Nephron progenitor cell (in vitro differentiated cells): ENCODE measurements around the gene FUS.
"Not testable (repeated sequence)": the region's sequence is repeated elsewhere in the genome, so short reads cannot be mapped to it uniquely, and the experiment has no call there.

Source experiments
- DNase-seq: peaks from one replicate; pipeline ENCODE4 v3.0.0; 2021
- H3K27ac Mint-ChIP-seq: 2 replicates; pipeline ENCODE4 v1.8.0; 2021; ENCODE audit warnings: mild to moderate bottlenecking, moderate library complexity, mixed read lengths
- H3K27me3 Mint-ChIP-seq: 2 replicates; pipeline ENCODE4 v1.8.0; 2021; ENCODE audit warnings: mild to moderate bottlenecking, low read depth, mixed read lengths; ENCODE audit not compliant: poor library complexity
- H3K36me3 Mint-ChIP-seq: 2 replicates; pipeline ENCODE4 v1.8.0; 2021; ENCODE audit warnings: low read depth, mixed read lengths
- H3K4me1 Mint-ChIP-seq: 2 replicates; pipeline ENCODE4 v1.8.0; 2021; ENCODE audit warnings: mixed read lengths
- H3K4me3 Mint-ChIP-seq: 2 replicates; pipeline ENCODE4 v1.8.0; 2021; ENCODE audit warnings: mild to moderate bottlenecking, moderate library complexity, mixed read lengths
- H3K9me3 Mint-ChIP-seq: 2 replicates; pipeline ENCODE4 v1.8.0; 2021; ENCODE audit warnings: mild to moderate bottlenecking, moderate library complexity, mixed read lengths
- TF ChIP-seq, protein P1 (sequence below): fragments of 200-600 bp; sonication (generic); IDR thresholded peaks from 2 replicates; pipeline ENCODE4 v1.5.0; 2021; ENCODE audit warnings: antibody characterized with exemption

Gene FUS

DNA sequence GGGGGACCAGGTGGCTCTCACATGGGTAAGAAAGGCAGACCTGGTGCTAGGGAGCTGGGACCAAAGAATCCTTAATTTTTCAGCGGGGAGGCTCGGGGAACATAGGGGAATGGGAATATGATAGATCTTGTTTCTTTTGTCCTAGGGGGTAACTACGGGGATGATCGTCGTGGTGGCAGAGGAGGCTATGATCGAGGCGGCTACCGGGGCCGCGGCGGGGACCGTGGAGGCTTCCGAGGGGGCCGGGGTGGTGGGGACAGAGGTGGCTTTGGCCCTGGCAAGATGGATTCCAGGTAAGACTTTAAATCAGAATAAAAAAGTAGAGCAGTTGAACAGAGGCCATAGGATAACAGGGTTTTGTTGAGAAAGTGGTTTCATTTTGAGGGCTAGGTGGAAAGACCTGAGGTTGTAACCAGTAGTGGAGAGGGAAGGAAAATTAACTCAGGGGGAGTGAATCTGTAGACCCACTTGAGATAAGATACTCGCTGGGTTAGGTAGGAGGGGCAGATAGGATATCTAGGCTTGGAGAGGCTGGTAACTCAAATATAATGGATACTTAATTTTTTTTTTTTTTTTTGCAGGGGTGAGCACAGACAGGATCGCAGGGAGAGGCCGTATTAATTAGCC, 11.0 kb downstream of the FUS start:
- TF ChIP-seq, protein P1, sequence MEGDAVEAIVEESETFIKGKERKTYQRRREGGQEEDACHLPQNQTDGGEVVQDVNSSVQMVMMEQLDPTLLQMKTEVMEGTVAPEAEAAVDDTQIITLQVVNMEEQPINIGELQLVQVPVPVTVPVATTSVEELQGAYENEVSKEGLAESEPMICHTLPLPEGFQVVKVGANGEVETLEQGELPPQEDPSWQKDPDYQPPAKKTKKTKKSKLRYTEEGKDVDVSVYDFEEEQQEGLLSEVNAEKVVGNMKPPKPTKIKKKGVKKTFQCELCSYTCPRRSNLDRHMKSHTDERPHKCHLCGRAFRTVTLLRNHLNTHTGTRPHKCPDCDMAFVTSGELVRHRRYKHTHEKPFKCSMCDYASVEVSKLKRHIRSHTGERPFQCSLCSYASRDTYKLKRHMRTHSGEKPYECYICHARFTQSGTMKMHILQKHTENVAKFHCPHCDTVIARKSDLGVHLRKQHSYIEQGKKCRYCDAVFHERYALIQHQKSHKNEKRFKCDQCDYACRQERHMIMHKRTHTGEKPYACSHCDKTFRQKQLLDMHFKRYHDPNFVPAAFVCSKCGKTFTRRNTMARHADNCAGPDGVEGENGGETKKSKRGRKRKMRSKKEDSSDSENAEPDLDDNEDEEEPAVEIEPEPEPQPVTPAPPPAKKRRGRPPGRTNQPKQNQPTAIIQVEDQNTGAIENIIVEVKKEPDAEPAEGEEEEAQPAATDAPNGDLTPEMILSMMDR, result no peak
- no peaks in the 10 kb centered on the region for H3K27me3 Mint-ChIP-seq
- H3K4me1 Mint-ChIP-seq, result peaks cover 21% of the 10 kb centered on the region
- H3K4me3 Mint-ChIP-seq, result no peak overlapping the region
- peak overlapping the region; percentile 78 for H3K27ac Mint-ChIP-seq
- peaks cover 95% of the 10 kb centered on the region for H3K36me3 Mint-ChIP-seq
- no peak for DNase-seq
- no peaks in the 10 kb centered on the region for H3K9me3 Mint-ChIP-seq

DNA sequence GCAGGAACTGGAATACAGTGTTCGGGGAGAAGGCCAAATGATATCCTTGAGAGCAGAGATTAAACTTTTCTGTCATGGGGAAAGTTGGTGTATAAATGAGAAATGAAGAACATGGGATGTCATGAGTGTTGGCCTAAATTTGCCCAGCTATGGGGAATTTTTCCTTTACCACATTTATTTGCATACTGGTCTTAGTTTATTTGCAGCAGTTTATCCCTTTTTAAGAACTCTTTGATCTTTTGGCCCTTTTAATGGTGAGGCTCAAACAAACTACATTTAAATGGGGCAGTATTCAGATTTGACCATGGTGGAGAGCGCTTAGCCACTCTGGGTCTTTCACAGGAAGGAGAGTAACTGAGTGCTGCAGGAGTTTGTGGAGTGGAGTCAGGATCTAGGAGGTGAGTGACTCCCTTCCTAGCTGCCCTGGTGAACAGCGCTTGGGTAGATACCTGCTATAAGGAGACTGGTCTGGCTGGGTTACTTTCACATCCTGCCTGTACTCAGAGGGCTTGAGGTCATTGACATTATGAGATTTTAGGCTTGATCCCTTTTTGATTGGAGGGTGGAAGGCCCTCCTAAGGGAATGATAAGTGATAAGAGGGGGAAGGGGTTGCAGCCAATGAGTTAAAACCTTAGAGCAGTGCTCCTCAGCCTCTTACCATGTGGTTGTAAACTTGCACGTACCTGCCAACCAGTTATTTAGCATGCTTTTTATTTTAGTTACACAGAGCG, 11.9 kb downstream of the FUS start:
- Mint-ChIP-seq H3K27ac (no peak overlapping the region), H3K36me3 (peaks cover 92% of the 10 kb centered on the region), H3K4me3 (no peak overlapping the region), H3K27me3 (no peaks in the 10 kb centered on the region), H3K4me1 (peaks cover 11% of the 10 kb centered on the region), H3K9me3 (no peaks in the 10 kb centered on the region)
- TF ChIP-seq, protein P1, result no peak
- DNase-seq, result no peak

DNA sequence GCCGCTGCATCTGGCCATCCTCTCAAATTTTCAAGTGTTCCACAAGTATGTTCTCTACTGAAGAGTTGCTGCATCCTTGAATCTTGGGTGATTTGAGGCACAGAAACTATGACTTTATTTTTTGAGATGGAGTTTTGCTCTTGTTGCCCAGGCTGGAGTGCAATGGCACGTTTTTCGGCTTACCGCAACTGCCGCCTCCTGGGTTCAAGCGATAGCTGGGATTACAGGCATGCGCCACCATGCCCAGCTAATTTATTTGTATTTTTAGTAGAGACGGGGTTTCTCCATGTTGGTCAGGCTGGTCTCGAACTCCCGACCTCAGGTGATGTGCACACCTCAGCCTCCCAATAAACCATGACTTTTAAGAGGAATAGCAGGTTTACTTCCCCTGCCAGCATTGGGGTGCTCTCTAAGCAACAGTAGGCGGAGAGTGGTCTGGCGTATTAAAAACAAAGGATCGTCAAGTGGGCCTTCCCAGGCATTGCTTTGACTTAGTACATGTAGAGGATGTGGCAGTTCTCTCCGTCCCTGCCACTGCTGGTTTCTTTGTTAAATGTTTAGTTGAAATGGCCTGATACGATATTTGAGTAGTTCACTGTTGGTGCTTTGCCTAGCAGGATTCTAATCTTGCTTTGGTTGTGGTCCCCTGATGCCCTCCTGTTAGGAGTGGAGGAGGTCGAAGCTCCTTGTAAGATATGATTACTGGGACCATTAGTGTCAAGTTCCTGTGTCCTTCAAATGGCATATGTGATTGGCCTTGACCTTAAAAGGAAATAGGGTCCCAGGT, 13.1 kb downstream of the FUS start:
- TF ChIP-seq, protein P1, result no peak
- H3K4me1 Mint-ChIP-seq, result no peaks in the 10 kb centered on the region
- no peak overlapping the region for H3K27ac Mint-ChIP-seq
- no peaks in the 10 kb centered on the region for H3K9me3 Mint-ChIP-seq
- H3K36me3 Mint-ChIP-seq, result peaks cover 86% of the 10 kb centered on the region
- no peaks in the 10 kb centered on the region for H3K27me3 Mint-ChIP-seq
- H3K4me3 Mint-ChIP-seq, result no peak overlapping the region
- no peak for DNase-seq

DNA sequence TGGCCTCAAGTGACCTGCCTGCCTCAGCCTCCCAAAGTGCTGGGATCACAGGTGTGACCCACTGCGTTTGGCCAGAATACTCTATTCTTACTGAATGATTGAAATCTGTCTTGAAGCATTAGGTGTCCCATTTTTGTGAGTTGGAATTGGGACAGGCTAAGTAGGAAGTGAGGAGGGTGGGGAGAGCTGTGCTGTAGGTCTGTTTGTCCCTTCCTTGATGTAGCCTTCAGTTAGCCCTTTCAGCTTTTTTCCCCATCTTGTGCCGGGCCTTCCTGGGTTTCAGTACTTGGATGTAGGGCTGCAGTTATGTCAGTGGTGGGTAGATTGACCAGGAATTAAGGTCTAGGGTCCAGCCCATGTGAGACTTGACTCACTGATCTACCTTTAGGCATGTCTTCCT, 13.9 kb downstream of the FUS start:
- TF ChIP-seq, protein P1, result no peak
- peaks cover 6% of the 10 kb centered on the region for H3K27me3 Mint-ChIP-seq
- H3K4me1 Mint-ChIP-seq, result no peaks in the 10 kb centered on the region
- no peak overlapping the region for H3K4me3 Mint-ChIP-seq
- no peaks in the 10 kb centered on the region for H3K9me3 Mint-ChIP-seq
- no peak for DNase-seq
- H3K27ac Mint-ChIP-seq, result no peak overlapping the region
- H3K36me3 Mint-ChIP-seq, result peaks cover 84% of the 10 kb centered on the region

DNA sequence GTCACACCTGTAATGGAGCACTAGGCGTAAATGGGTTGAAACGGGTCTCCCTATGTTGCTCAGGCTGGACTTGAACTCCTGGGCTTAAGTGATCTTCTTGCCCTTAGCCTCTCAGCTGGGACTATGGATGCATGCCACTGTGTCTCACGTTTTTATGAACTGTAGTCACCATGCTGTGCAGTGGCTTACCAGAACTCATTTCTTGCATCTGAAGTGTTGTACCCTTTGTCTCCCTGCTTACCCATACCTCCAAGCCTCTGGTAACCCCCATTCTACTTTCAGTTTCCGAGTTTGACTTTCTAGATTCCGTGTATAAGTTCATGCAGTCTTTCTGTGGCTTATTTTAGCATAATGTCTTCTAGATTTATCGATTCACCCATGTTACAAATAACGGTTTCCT, 15.0 kb downstream of the FUS start:
- Mint-ChIP-seq H3K27ac (no peak overlapping the region), H3K27me3 (peaks cover 16% of the 10 kb centered on the region), H3K36me3 (peaks cover 84% of the 10 kb centered on the region), H3K4me1 (no peaks in the 10 kb centered on the region), H3K4me3 (no peak overlapping the region), H3K9me3 (no peaks in the 10 kb centered on the region)
- TF ChIP-seq, protein P1, result no peak
- no peak for DNase-seq

DNA sequence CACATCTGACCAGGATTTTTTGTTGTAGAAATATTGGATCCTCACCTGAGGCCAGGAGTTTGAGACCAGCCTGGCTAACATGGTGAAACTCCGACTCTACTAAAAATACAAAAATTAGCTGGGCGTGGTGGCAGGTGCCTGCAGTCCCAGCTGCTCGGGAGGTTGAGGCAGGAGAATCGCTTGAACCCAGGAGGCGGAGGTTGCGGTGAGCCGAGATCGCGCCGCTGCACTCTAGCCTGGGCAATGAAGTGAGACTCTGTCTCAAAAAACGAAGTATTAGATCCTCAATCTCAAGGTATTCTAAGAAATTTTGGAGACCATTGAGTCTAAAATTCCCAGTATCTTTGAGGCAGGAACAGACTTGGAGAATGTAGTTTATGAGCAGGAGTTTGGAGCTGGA, 15.9 kb downstream of the FUS start:
- not testable (repeated sequence) for DNase-seq, H3K9me3 Mint-ChIP-seq, H3K4me1 Mint-ChIP-seq, H3K27ac Mint-ChIP-seq, H3K4me3 Mint-ChIP-seq
- Mint-ChIP-seq H3K36me3 (peaks cover 77% of the 10 kb centered on the region), H3K27me3 (peaks cover 23% of the 10 kb centered on the region)
